Neuronal stem cell (in vitro differentiated cells): Measurements from ENCODE around the gene NR1H4.

Experiments used
- DNase-seq: peaks from one replicate; pipeline ENCODE4 v3.0.0-alpha.2; 2013; ENCODE audit warnings: low spot score
- H2AFZ ChIP-seq: one replicate; pipeline ENCODE4 v1.6.1; 2013; ENCODE audit warnings: mild to moderate bottlenecking, low read length, inconsistent platforms
- H2AK5ac ChIP-seq: 2 replicates; pipeline ENCODE4 v1.6.1; 2013; ENCODE audit warnings: low read depth, mild to moderate bottlenecking, inconsistent platforms, low read length, moderate library complexity, mixed read lengths
- H2BK120ac ChIP-seq: 2 replicates; pipeline ENCODE4 v1.6.1; 2013; ENCODE audit warnings: low read depth, mild to moderate bottlenecking, inconsistent platforms, low read length, moderate library complexity, mixed read lengths
- H2BK12ac ChIP-seq: one replicate; pipeline ENCODE4 v1.6.1; 2013; ENCODE audit warnings: low read length, inconsistent platforms
- H2BK15ac ChIP-seq: 2 replicates; pipeline ENCODE4 v1.6.1; 2013; ENCODE audit warnings: mild to moderate bottlenecking, low read length, inconsistent platforms, mixed read lengths
- H2BK5ac ChIP-seq: one replicate; pipeline ENCODE4 v1.6.1; 2013; ENCODE audit warnings: inconsistent platforms, mild to moderate bottlenecking, low read length, moderate library complexity
- H3K14ac ChIP-seq: one replicate; pipeline ENCODE4 v1.6.1; 2013; ENCODE audit warnings: low read length, inconsistent platforms
- H3K18ac ChIP-seq: 2 replicates; pipeline ENCODE4 v1.6.1; 2013; ENCODE audit warnings: low read length, inconsistent platforms
- H3K23ac ChIP-seq: 2 replicates; pipeline ENCODE4 v1.6.1; 2013; ENCODE audit warnings: low read depth, mild to moderate bottlenecking, mixed read lengths, low read length, inconsistent platforms; ENCODE audit not compliant: poor library complexity
- H3K27ac ChIP-seq: replicated peaks from 3 replicates; pipeline ENCODE4 v1.5.1; 2013; ENCODE audit warnings: low read length, inconsistent platforms
- H3K27me3 ChIP-seq, 3 experiments: 2 replicates each; pipeline ENCODE4 v1.6.1; 2013; ENCODE audit warnings: low read length in 3 of 3, mild to moderate bottlenecking in 2 of 3, inconsistent platforms in 1 of 3, low read depth in 1 of 3, mixed read lengths in 1 of 3, moderate library complexity in 1 of 3; ENCODE audit not compliant: control insufficient read depth in 3 of 3, insufficient read depth in 3 of 3
- H3K36me3 ChIP-seq, 2 donors: replicated peaks in 1 of 2; 2 replicates each; pipeline ENCODE4 v1.6.1; 2013; ENCODE audit warnings: low read length in 2 of 2; ENCODE audit not compliant: control insufficient read depth in 2 of 2, insufficient read depth in 2 of 2
- H3K4ac ChIP-seq: 2 replicates; pipeline ENCODE4 v1.6.1; 2013; ENCODE audit warnings: inconsistent platforms, mild to moderate bottlenecking, low read length, moderate library complexity
- H3K4me1 ChIP-seq, 2 donors: 1 replicate in 1 of 2; 2 replicates in 1 of 2; pipeline ENCODE4 v1.6.1; 2013; ENCODE audit warnings: low read length in 2 of 2, low read depth in 1 of 2; ENCODE audit not compliant: control insufficient read depth in 2 of 2, insufficient read depth in 1 of 2
- H3K4me2 ChIP-seq: one replicate; pipeline ENCODE4 v1.6.1; 2013; ENCODE audit warnings: mild to moderate bottlenecking, low read length, inconsistent platforms; ENCODE audit not compliant: insufficient read depth, poor library complexity, severe bottlenecking
- H3K4me3 ChIP-seq, 2 donors: 2 replicates each; pipeline ENCODE4 v1.5.1; 2013; ENCODE audit warnings: low read length in 2 of 2, mild to moderate bottlenecking in 2 of 2, inconsistent platforms in 1 of 2, moderate library complexity in 1 of 2
- H3K79me1 ChIP-seq: one replicate; pipeline ENCODE4 v1.6.1; 2013; ENCODE audit warnings: low read depth, mild to moderate bottlenecking, inconsistent platforms, low read length, moderate library complexity
- H3K9ac ChIP-seq: one replicate; pipeline ENCODE4 v1.6.1; 2013; ENCODE audit warnings: mild to moderate bottlenecking, low read depth, low read length, inconsistent platforms; ENCODE audit not compliant: poor library complexity
- H3K9me3 ChIP-seq, 2 donors: replicated peaks in 1 of 2; 2 replicates each; pipeline versions ENCODE3 to v1.6.1; 2013; ENCODE audit warnings: low read length in 2 of 2, mild to moderate bottlenecking in 2 of 2, inconsistent platforms in 1 of 2, low read depth in 1 of 2, mixed read lengths in 1 of 2, moderate library complexity in 1 of 2; ENCODE audit not compliant: control insufficient read depth in 2 of 2, insufficient read depth in 1 of 2
- H4K8ac ChIP-seq: one replicate; pipeline ENCODE4 v1.6.1; 2013; ENCODE audit warnings: low read depth, mild to moderate bottlenecking, inconsistent platforms, low read length, moderate library complexity
- H4K91ac ChIP-seq: one replicate; pipeline ENCODE4 v1.6.1; 2013; ENCODE audit warnings: low read length, low read depth, mild to moderate bottlenecking, inconsistent platforms; ENCODE audit not compliant: poor library complexity
- WGBS, 2 donors: extraction: QIAGEN DNeasy Blood & Tissue Kit; methylation state at CpG; one replicate each; pipeline ENCODE4 v1.1.7; 2013; ENCODE audit warnings: missing lambda C conversion rate in 2 of 2, mixed read lengths in 1 of 2; ENCODE audit not compliant: insufficient read length in 2 of 2, insufficient replicate concordance in 1 of 2; ENCODE audit errors: extremely low coverage in 2 of 2; 5-methylcytosine and 5-hydroxymethylcytosine counted together

The NR1H4 gene

DNA sequence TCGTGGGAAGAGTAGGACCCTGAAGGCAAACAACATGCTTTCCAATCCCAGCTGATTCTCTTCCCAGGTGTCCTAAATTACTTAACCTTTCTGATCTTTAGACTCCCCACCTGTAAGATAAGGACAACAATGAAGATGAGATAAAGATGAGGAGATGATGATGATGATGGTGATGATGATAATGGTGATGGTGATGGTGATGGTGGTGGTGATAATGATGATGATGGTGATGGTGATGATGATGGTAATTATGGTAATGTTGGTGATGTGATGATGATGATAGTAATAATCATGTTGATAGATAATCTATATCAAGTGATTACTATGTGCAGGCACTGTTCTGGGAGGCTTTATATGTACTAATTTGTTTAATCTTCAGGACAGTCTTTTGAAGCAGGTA lies 48.3 kb downstream of the NR1H4 start:
- no peak overlapping the region for H2BK15ac ChIP-seq
- no peak overlapping the region for H3K27ac ChIP-seq
- no peak overlapping the region for H3K4me3 ChIP-seq
- H2BK120ac ChIP-seq: no peak overlapping the region
- DNase-seq: no peak
- no peaks in the 10 kb centered on the region for H3K79me1 ChIP-seq
- WGBS, 2 donors: no CpG with 5 or more reads among the region's 1 CpG
- no peak overlapping the region for H2BK5ac ChIP-seq
- peaks cover 0 to 2% of the 10 kb centered on the region in 2 donors for H3K9me3 ChIP-seq
- no peaks in the 10 kb centered on the region for H3K4me1 ChIP-seq
- no peak overlapping the region for H3K9ac ChIP-seq
- no peak overlapping the region for H4K8ac ChIP-seq
- H3K14ac ChIP-seq: no peak overlapping the region
- H3K27me3 ChIP-seq: no peaks in the 10 kb centered on the region
- H3K4me2 ChIP-seq: no peak overlapping the region
- no peak overlapping the region for H3K23ac ChIP-seq
- H4K91ac ChIP-seq: no peak overlapping the region
- no peaks in the 10 kb centered on the region for H3K36me3 ChIP-seq
- no peak overlapping the region for H2AFZ ChIP-seq
- H3K18ac ChIP-seq: no peak overlapping the region
- H2AK5ac ChIP-seq: no peak overlapping the region
- H3K4ac ChIP-seq: no peak overlapping the region
- no peak overlapping the region for H2BK12ac ChIP-seq

DNA sequence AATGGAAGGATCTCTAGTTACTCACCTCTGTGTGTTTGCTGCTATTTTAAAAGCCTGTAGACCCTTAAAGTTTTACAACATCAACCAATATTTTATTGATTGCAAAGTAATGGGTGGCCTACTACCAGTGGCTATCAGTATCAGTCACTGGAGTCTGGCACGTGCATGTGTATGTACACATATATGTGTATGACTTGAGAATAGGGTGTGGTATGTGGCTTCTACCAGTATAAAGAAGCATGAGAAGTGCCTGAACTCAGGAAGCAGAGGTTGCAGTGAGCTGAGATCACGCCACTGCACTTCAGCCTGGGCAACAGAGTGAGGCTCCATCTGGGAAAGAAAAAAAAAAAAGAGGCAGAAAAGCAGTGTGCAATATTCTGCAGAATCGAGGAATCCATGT lies 54.4 kb downstream of the NR1H4 start:
- Histone ChIP-seq H4K8ac (no peak overlapping the region), H3K4me2 (no peak overlapping the region), H2BK15ac (no peak overlapping the region), H2AK5ac (no peak overlapping the region), H3K4me3 (no peak overlapping the region), H3K9me3 (no peaks in the 10 kb centered on the region), H3K4me1 (no peaks in the 10 kb centered on the region), H2BK12ac (no peak overlapping the region), H2AFZ (no peak overlapping the region), H3K27ac (no peak overlapping the region), H3K9ac (no peak overlapping the region), H3K18ac (no peak overlapping the region), H2BK120ac (no peak overlapping the region), H3K79me1 (no peaks in the 10 kb centered on the region), H3K14ac (no peak overlapping the region), H3K4ac (no peak overlapping the region), H3K36me3 (no peaks in the 10 kb centered on the region), H3K23ac (no peak overlapping the region), H3K27me3 (no peaks in the 10 kb centered on the region), H4K91ac (no peak overlapping the region), H2BK5ac (no peak overlapping the region)
- WGBS, 2 donors: no CpG with 5 or more reads among the region's 3 CpGs
- DNase-seq: no peak

DNA sequence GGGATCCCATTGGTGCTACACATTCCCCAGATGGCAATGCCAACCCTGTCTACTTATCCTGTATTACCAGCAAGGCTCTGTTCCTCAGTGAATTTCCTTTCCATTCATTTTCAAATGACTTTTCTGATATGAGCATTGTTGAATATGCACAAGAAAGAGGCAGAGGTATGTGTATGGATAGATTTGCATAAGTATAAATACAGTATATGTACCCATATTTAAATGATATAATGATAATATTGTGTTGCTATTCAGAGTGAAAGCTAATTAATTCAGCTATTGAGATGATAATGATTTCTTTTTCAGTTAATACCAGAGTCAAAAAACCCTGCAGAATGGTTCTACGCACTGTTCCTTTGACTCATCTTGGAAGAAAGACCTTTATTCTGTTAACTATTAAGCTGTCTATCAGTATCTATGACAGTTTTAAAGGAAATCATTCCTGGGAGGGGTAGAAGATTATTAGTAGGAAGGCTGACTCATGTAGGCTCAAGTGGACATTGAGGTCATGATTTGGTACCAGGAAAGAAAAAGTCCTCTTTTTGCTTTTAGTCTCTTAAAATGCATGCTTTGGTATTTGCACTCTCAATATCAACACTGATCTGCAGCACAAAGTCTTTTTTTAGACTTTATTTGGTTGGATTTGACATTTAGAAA lies 54.9 kb downstream of the NR1H4 start:
- no peak overlapping the region for H2AFZ ChIP-seq
- no peak overlapping the region for H3K4me3 ChIP-seq
- H4K8ac ChIP-seq: no peak overlapping the region
- H3K27ac ChIP-seq: no peak overlapping the region
- DNase-seq: no peak
- no CpG with 5 or more reads among the region's 1 CpG for WGBS, 2 donors
- no peaks in the 10 kb centered on the region for H3K79me1 ChIP-seq
- H3K23ac ChIP-seq: no peak overlapping the region
- no peak overlapping the region for H3K4ac ChIP-seq
- H3K9me3 ChIP-seq: no peaks in the 10 kb centered on the region
- H2AK5ac ChIP-seq: no peak overlapping the region
- H2BK12ac ChIP-seq: no peak overlapping the region
- H3K27me3 ChIP-seq: no peaks in the 10 kb centered on the region
- no peaks in the 10 kb centered on the region for H3K4me1 ChIP-seq
- no peak overlapping the region for H4K91ac ChIP-seq
- H3K36me3 ChIP-seq: no peaks in the 10 kb centered on the region
- H2BK5ac ChIP-seq: no peak overlapping the region
- H3K14ac ChIP-seq: no peak overlapping the region
- H2BK120ac ChIP-seq: no peak overlapping the region
- H3K4me2 ChIP-seq: no peak overlapping the region
- no peak overlapping the region for H3K9ac ChIP-seq
- no peak overlapping the region for H3K18ac ChIP-seq
- H2BK15ac ChIP-seq: no peak overlapping the region

DNA sequence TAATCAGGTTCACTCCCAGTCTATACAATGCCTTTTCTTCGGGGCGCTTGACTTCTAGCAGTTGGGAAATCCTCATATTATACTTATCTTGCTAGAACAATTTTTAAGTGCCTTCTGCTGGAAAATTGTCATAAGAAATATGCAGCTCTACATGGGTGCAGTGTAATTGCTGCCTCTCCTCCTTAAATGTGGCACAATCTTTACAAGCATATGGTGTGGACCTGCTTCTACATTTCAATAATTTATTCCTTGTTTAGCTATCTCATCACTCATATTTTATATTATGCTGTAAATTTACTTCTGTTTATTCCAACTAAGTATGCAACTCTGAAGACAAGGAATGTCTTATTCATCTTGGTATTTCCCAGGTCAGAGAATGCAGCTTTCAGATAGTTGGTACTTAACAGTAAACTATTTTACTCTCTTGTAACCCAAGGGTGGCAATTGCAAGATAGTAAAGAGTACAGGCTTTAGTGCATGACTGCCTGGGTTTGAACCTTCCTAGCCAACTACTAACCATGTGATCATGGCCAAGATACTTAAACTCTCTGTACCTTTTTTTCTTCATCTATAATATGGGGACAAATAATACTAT lies 56.2 kb downstream of the NR1H4 start:
- H3K4me2 ChIP-seq: no peak overlapping the region
- H3K4me1 ChIP-seq: no peaks in the 10 kb centered on the region
- no peaks in the 10 kb centered on the region for H3K9me3 ChIP-seq
- H2BK12ac ChIP-seq: no peak overlapping the region
- no peak overlapping the region for H3K27ac ChIP-seq
- H3K79me1 ChIP-seq: no peaks in the 10 kb centered on the region
- no peaks in the 10 kb centered on the region for H3K27me3 ChIP-seq
- no peak overlapping the region for H2BK15ac ChIP-seq
- H3K18ac ChIP-seq: no peak overlapping the region
- no peak overlapping the region for H2AFZ ChIP-seq
- WGBS, 2 donors: no CpG with 5 or more reads among the region's 2 CpGs
- H3K36me3 ChIP-seq: no peaks in the 10 kb centered on the region
- no peak overlapping the region for H2AK5ac ChIP-seq
- H2BK120ac ChIP-seq: no peak overlapping the region
- no peak overlapping the region for H3K4me3 ChIP-seq
- H3K4ac ChIP-seq: no peak overlapping the region
- no peak for DNase-seq
- no peak overlapping the region for H4K8ac ChIP-seq
- no peak overlapping the region for H3K9ac ChIP-seq
- no peak overlapping the region for H4K91ac ChIP-seq
- H2BK5ac ChIP-seq: no peak overlapping the region
- no peak overlapping the region for H3K23ac ChIP-seq
- no peak overlapping the region for H3K14ac ChIP-seq
